ENCODE data around the gene LIPE.

DNA sequence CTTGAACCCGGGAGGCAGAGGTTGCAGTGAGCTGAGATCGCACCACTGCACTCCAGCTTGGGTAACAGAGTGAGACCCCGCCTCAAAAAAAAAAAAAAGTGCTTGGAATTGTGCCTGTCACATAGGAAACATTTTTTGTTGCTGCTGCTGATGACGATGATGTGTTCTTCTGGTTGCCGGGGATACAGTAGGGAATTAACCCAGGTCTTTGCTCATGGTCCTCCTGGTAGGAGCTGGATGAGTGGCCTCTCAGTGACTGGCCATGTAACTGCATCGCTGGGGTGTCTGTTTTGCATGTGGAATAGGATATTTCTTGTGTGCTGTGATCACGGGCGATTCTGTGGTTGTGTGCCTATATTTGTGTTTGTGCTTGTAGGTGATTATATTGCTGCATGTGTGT lies 32.4 kb downstream of the LIPE start:
- TF ChIP-seq, protein P1, sequence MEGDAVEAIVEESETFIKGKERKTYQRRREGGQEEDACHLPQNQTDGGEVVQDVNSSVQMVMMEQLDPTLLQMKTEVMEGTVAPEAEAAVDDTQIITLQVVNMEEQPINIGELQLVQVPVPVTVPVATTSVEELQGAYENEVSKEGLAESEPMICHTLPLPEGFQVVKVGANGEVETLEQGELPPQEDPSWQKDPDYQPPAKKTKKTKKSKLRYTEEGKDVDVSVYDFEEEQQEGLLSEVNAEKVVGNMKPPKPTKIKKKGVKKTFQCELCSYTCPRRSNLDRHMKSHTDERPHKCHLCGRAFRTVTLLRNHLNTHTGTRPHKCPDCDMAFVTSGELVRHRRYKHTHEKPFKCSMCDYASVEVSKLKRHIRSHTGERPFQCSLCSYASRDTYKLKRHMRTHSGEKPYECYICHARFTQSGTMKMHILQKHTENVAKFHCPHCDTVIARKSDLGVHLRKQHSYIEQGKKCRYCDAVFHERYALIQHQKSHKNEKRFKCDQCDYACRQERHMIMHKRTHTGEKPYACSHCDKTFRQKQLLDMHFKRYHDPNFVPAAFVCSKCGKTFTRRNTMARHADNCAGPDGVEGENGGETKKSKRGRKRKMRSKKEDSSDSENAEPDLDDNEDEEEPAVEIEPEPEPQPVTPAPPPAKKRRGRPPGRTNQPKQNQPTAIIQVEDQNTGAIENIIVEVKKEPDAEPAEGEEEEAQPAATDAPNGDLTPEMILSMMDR (conservative IDR thresholded peaks at IDR 0.05; ENCODE audit: low read depth, low read length): no peak
- no peak for TF ChIP-seq EZH2 (IDR thresholded peaks at IDR 0.05; ENCODE audit: borderline replicate concordance, low read depth, low read length, poor library complexity, severe bottlenecking)

All from A673 (cell line).